Measurements from ENCODE around the gene KIT. TPM values are rescaled to one million over a fixed set of nuclear protein-coding genes. Genes with fewer than 3 reads are reported as not detected.

KIT gene
- total and polyA plus RNA-seq, 7 donors, result 0.69 to 58.7 (median 31.0) TPM

- no peak overlapping the region for H3K27ac ChIP-seq
These were observed 38.0 kb downstream of the KIT start for GRCh38 chr4:54695788-54696187.

GRCh38 chr4:54696649-54697048 is 38.9 kb downstream of the KIT start:
- Histone ChIP-seq H3K36me3 (no peaks in the 10 kb centered on the region), H3K27me3 (no peaks in the 10 kb centered on the region), H3K27ac (no peak overlapping the region), H3K4me3 (no peak overlapping the region), H3K9me3 (no peaks in the 10 kb centered on the region), H3K4me1 (no peaks in the 10 kb centered on the region)
- intact Hi-C loops (cut with DNase I), result no loop called here
- WGBS, 2 donors, result 93 to 95% methylated on average over 5 of the region's 5 CpGs
- no peak for DNase-seq
- no peak for TF ChIP-seq POLR2A (IDR thresholded peaks at IDR 0.05)
- no peak for TF ChIP-seq POLR2AphosphoS5 (IDR thresholded peaks at IDR 0.05)
- TF ChIP-seq CTCF (IDR thresholded peaks at IDR 0.05), result no peak
- no peak for TF ChIP-seq EP300 (IDR thresholded peaks at IDR 0.05)

More at GRCh38 chr4:54695788-54696187, 38.0 kb downstream of the KIT start:
- 95 to 97% methylated on average over 3 of the region's 3 CpGs for WGBS, 2 donors
- Histone ChIP-seq H3K4me1 (no peaks in the 10 kb centered on the region), H3K4me3 (no peak overlapping the region), H3K36me3 (no peaks in the 10 kb centered on the region), H3K9me3 (no peaks in the 10 kb centered on the region), H3K27me3 (no peaks in the 10 kb centered on the region)
- TF ChIP-seq CTCF (IDR thresholded peaks at IDR 0.05) (no peak), POLR2A (IDR thresholded peaks at IDR 0.05) (no peak), EP300 (IDR thresholded peaks at IDR 0.05) (no peak), POLR2AphosphoS5 (IDR thresholded peaks at IDR 0.05) (no peak)
- DNase-seq, result no peak
- intact Hi-C loops (cut with DNase I), result no loop called here

- no peaks in the 10 kb centered on the region for H3K4me1 ChIP-seq
- WGBS, 2 donors, result 9 to 26% methylated on average over 2 of the region's 2 CpGs
- TF ChIP-seq POLR2A (IDR thresholded peaks at IDR 0.05) (no peak), POLR2AphosphoS5 (IDR thresholded peaks at IDR 0.05) (no peak), EP300 (IDR thresholded peaks at IDR 0.05) (no peak), CTCF (IDR thresholded peaks at IDR 0.05) (no peak)
- H3K4me3 ChIP-seq, result no peak overlapping the region
- no peak for DNase-seq
- H3K36me3 ChIP-seq, result no peaks in the 10 kb centered on the region
- no peaks in the 10 kb centered on the region for H3K27me3 ChIP-seq
- intact Hi-C loops (cut with DNase I), result no loop called here
- H3K27ac ChIP-seq, result no peak overlapping the region
- H3K9me3 ChIP-seq, result no peaks in the 10 kb centered on the region
These were observed 43.2 kb downstream of the KIT start for GRCh38 chr4:54700986-54701385.

- no peak overlapping the region for H3K27ac ChIP-seq
- WGBS, 2 donors, result 92% methylated on average over 4 of the region's 4 CpGs
These were observed 45.4 kb downstream of the KIT start for GRCh38 chr4:54703182-54703581.

More at GRCh38 chr4:54703182-54703581, 45.4 kb downstream of the KIT start:
- intact Hi-C loops (cut with DNase I), result no loop called here
- Histone ChIP-seq H3K36me3 (no peaks in the 10 kb centered on the region), H3K4me1 (no peaks in the 10 kb centered on the region), H3K27me3 (no peaks in the 10 kb centered on the region), H3K4me3 (no peak overlapping the region), H3K9me3 (no peaks in the 10 kb centered on the region)
- TF ChIP-seq POLR2AphosphoS5 (IDR thresholded peaks at IDR 0.05) (no peak), EP300 (IDR thresholded peaks at IDR 0.05) (no peak), CTCF (IDR thresholded peaks at IDR 0.05) (no peak), POLR2A (IDR thresholded peaks at IDR 0.05) (no peak)
- DNase-seq, result no peak
